Lower lobe of right lung (tissue), 2 donors: Measurements from ENCODE around the gene ANKRD44. TPM values are rescaled to one million over a fixed set of nuclear protein-coding genes. Genes with fewer than 3 reads are reported as not detected.

Experiments
- ATAC-seq, 2 donors: fragments of 200-7000 bp; cut with Tn5 transposase; one replicate each; pipeline ENCODE4 v1.9.1; 2020 to 2022; ENCODE audit warnings: mild to moderate bottlenecking in 2 of 2, moderate library complexity in 2 of 2
- DNase-seq: peaks from one replicate; pipeline ENCODE4 v3.0.0-alpha.2; 2020
- H3K27ac ChIP-seq: fragments of 200-600 bp; one replicate; pipeline ENCODE4 v1.8.0; 2022
- H3K27me3 ChIP-seq: fragments of 200-600 bp; one replicate; pipeline ENCODE4 v1.8.0; 2022; ENCODE audit warnings: low read depth
- H3K36me3 ChIP-seq: fragments of 200-600 bp; one replicate; pipeline ENCODE4 v1.8.0; 2022; ENCODE audit warnings: mild to moderate bottlenecking
- H3K4me1 ChIP-seq: fragments of 200-600 bp; one replicate; pipeline ENCODE4 v1.8.0; 2022
- H3K4me3 ChIP-seq: fragments of 200-600 bp; one replicate; pipeline ENCODE4 v1.8.0; 2022; ENCODE audit warnings: mild to moderate bottlenecking
- H3K9me3 ChIP-seq: fragments of 200-600 bp; one replicate; pipeline ENCODE4 v1.8.0; 2022
- CTCF ChIP-seq: fragments of 200-600 bp; IDR thresholded peaks from one replicate; pipeline ENCODE4 v1.8.0; 2022; ENCODE audit warnings: antibody characterized with exemption, mild to moderate bottlenecking
- intact Hi-C: fragments of 100-400 bp; cut with DNase I; formaldehyde crosslinking; loops from one replicate; pipeline ENCODE4 v1.11.0; 2022
- total RNA-seq: library from RNA; stranded (reverse); fragmentation: NEBNext Ultra II Directional; extraction: Animal tissue kit (Norgen Biotek cat#: 25700); gene quantifications from one replicate; pipeline ENCODE4 v1.2.1, GENCODE V29; 2021
- donor health status: DM: no; HTN: yes; CAD: no; lungs with severe emphysema.

The ANKRD44 gene
- total RNA-seq, 1 donor from 2014 or later, result 58.7 TPM

DNA sequence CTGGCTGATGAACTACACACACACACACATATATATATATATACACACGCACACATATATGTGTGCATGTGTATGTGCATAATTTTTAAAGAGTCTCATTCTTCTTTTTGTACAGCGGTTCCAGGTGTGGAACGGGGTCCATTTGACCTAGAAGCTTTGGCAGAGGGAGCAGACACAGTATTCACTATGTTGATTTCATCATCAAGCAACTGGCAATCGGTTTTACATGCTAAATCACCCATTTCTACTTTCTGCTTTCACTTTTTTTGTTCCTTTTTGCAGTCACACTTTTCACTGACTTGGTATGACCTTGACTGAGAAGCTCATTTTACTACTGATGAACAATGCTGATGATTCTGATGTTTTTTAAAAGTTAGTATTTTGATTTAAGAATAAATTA is 321.1 kb downstream of the ANKRD44 start:
- no peak for ATAC-seq
- no peak for TF ChIP-seq CTCF
- no peak for DNase-seq
- Histone ChIP-seq H3K27me3 (no peaks in the 10 kb centered on the region), H3K36me3 (peaks cover 23% of the 10 kb centered on the region), H3K4me3 (no peak overlapping the region), H3K9me3 (no peaks in the 10 kb centered on the region), H3K4me1 (peaks cover 10% of the 10 kb centered on the region), H3K27ac (no peak overlapping the region)
- intact Hi-C loops, result no loop called here

DNA sequence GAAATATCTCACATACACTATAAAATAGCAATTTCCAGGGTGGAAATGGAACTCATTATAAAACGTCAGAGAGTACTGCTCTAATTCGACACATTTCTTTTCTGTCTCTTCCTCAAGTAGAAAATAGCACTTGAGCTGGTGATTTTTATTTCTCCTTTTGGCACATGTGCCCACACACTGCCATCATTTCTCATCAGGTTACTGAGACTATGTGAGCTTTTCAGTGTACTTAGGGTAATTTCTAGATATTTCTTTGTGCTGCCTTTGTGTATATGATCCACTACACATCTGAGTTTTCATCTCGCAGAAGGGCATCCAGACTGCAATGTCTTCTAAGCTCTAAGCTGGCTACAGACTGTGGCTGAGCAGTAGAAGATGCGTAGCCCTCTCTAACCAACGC is 321.9 kb downstream of the ANKRD44 start:
- peaks cover 10% of the 10 kb centered on the region for H3K4me1 ChIP-seq
- no peak for TF ChIP-seq CTCF
- no peak overlapping the region for H3K4me3 ChIP-seq
- peaks cover 15% of the 10 kb centered on the region for H3K36me3 ChIP-seq
- DNase-seq, result no peak
- no peak for ATAC-seq
- intact Hi-C loops, result no loop called here
- H3K27ac ChIP-seq, result peak overlapping the region; percentile 12
- H3K27me3 ChIP-seq, result no peaks in the 10 kb centered on the region
- no peaks in the 10 kb centered on the region for H3K9me3 ChIP-seq

GRCh38 chr2:196987649-196988364 is 322.8 kb downstream of the ANKRD44 start:
- peak overlapping the region; percentile 12 for H3K27ac ChIP-seq
- no peak overlapping the region for H3K4me3 ChIP-seq
- intact Hi-C loops, result no loop called here
- no peaks in the 10 kb centered on the region for H3K9me3 ChIP-seq
- peaks cover 6% of the 10 kb centered on the region for H3K36me3 ChIP-seq
- H3K4me1 ChIP-seq, result peaks cover 10% of the 10 kb centered on the region
- no peak for TF ChIP-seq CTCF
- ATAC-seq, result peak; percentile 64 to 77
- H3K27me3 ChIP-seq, result no peaks in the 10 kb centered on the region
- DNase-seq, result no peak

GRCh38 chr2:196987298-196987648 is 323.3 kb downstream of the ANKRD44 start:
- Histone ChIP-seq H3K4me3 (no peak overlapping the region), H3K4me1 (peaks cover 10% of the 10 kb centered on the region), H3K36me3 (peaks cover under 1% of the 10 kb centered on the region), H3K9me3 (no peaks in the 10 kb centered on the region), H3K27me3 (no peaks in the 10 kb centered on the region), H3K27ac (peak overlapping the region; percentile 12)
- ATAC-seq (no peak), DNase-seq (no peak)
- intact Hi-C loops, result no loop called here
- no peak for TF ChIP-seq CTCF

DNA sequence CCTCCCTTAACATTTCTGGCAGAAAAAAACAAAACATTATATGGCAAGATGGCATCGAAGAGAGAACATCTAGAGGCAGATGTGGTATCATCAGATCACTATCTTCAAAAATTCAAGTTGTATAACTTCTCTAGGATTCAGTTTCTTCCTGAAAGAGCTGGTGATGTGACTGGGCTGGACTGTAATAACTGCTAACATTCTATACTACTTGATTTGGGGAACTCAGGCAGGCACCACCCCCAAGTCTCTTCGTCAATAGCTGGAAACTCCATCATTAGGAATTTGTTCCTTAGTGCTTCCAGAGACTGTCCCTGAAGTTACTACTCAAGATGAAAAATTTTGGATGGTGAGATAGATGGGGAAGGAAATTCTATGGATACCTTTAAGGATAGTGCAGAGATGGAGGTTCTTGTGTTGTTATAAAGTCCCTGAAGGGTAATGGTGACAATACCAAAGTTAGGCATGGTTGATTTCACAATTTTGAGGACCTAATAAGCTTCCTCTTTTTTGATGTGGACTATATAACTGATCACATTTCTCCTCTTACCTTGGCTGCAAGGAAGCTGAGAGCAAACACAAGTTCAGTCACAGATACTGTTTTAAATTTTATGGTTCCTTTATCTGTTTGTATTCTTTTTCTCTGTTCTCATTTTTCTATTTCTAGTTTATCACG is 324.9 kb downstream of the ANKRD44 start:
- peaks cover 10% of the 10 kb centered on the region for H3K4me1 ChIP-seq
- H3K27me3 ChIP-seq, result no peaks in the 10 kb centered on the region
- no peak overlapping the region for H3K4me3 ChIP-seq
- DNase-seq, result no peak
- no peak for ATAC-seq
- no peaks in the 10 kb centered on the region for H3K9me3 ChIP-seq
- TF ChIP-seq CTCF, result no peak
- H3K36me3 ChIP-seq, result no peaks in the 10 kb centered on the region
- intact Hi-C loops, result no loop called here
- H3K27ac ChIP-seq, result no peak overlapping the region
